Activated T-helper 1 cell treated with Interleukin-2 at 50 U/mL for 16 hours (primary cell): ENCODE measurements around the gene ATP5F1E.
"Not testable (repeated sequence)": the region's sequence is repeated elsewhere in the genome, so short reads cannot be mapped to it uniquely, and the experiment has no call there.

Experiments used
- DNase-seq: peaks from one replicate; pipeline ENCODE4 v3.0.0-alpha.2; 2020; ENCODE audit warnings: low read depth

The ATP5F1E gene

DNA sequence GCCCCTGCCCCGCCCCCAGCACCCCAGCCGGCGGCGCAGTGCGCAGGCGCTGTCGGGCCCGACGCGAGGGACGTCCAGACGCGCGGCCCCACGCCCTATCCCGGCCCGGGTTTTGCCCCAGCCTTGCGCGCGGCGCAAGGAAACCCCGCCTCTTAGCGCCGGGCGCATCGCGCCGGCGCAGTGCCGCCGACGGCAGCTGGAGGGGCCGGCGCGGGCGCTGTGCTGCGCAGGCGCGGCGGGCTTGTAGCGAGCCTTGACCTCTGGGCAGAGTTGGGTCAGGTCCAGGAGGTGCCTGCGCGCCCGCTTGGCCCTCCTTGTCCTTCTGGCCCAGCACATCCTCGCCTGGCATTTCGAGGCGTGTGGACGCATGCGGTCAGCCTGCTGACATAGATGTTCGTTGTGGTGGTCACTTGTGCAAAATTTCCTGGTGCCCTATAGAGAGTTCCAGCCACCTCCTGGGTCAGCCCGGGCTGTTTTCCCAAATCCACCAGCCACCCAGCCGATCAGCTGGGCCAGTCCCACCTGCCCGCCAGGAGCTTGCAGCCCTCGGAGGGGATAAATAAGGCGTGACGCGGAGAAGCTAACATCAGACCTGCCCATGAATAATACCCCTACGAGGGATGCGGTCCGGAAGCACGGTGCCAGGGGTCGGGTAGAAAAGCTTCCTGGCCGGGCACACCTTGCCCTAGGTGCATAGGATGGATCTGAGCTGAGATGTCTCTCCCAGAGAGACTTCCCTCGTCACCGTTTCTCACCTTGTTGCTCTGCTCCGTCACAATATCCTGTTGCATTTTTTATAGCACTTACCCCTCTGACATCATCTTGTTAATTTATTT is 10.9 kb upstream of the ATP5F1E start:
- peak; percentile 94 for DNase-seq

DNA sequence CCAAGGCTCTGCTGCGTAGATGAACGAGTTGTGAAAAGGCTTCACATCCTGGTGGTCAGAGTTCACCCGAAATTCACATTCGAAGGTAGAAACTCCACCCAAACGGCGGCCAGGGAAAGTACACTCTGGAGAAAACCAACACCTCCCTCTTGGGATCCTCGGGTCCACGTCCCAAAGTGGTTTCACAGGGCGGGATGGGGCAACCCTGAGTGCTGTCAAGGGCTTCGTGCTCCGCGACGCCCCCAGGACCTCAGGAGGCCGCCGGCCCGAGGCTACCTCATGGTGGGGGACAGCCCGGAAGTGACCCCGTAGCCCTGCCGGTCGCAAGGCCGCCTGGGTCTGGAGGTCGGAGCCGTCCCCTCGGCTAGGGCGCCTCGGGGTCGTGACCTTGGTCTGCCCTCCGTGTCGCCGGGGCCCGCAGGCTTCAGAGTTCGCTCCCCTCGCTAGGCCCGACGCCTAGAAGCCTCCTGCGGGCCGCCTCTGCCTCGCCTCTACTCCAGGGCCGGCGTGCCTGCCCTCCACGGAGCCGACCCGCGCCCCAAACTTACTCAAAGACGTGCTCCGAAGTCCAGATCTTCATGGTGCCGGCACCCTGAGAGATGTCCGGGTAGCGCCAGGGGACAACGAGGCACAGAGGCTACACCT is 10.1 kb upstream of the ATP5F1E start, which contains the start of gene PRELID3B:
Gene PRELID3B (minus strand): TSS at position 636 of the 645 bp plus-strand sequence. CDS start 56 bp downstream, at position 580.
- no peak for DNase-seq

DNA sequence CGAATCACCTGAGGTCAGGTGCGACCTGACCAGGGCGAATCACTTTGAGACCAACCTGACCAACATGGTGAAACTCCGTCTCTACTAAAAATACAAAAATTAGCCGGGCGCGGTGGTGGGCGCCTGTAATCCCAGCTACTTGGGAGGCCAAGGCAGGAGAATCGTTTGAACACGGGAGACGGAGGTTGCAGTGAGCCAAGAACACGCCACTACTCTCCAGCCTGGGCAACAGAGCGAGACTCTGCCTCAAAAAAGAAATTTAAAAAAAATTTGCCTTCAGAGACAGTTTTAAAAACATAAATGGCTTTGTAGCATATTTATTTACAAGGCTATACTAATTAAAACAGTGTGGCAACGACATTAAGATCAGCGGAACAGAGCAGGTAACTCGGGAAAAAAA is 9.4 kb upstream of the ATP5F1E start:
- not testable (repeated sequence) for DNase-seq

DNA sequence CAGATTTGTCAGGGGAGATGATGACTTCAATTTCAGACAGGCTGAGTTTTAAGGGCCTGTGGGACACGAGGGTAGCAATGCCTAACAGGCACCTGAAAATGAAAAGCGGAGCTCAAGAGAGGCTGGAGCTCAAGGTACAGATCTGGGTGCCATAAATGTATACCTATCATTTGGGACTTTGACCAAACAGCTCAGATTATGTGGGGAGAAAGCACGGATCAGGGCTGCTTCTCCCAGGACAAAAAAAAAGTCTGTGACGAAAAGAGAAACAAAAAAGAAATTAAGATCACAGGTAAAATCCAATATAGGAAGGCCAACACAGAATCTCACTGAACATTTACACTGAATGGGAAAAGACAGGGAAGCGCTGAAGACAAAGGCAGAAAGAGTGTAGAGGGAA is 8.5 kb upstream of the ATP5F1E start:
- DNase-seq, result no peak

DNA sequence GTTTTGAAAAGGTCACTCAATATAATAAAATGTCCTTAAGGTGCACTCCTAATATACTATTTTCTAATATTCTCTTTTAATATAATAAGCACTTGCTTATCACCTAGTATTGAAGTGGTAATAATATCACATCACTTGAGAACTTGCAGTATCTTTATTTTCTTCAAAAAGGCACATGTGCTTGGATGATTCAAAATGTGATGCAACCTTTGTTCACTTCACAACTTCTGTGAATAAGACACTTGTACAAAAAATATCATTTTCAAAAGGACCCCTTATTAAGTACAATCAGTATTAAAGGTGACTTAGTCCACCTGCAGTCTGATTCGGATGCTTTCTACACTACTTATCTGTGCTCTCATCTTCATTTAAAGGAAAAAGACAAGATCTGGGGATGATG is 7.1 kb upstream of the ATP5F1E start:
- DNase-seq, result no peak

DNA sequence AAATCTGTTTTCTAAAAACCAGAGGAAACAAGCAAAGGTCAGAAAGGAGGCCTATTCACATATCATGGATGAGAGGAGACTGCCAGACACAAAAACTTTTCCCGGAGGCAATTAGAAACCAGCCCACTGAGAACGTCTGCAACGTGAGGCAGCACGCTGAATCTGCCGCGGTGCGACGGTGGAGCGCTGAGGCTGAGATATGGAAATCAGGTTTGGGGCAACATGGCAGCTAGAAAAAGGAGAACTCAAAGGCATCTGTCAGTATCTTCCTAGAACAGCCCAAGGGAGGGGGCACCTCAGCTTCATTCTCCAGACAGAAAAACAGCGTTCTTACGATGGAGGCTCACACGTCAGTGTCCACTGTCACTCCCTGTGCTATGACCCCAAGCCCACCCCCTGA is 5.3 kb upstream of the ATP5F1E start:
- no peak for DNase-seq

DNA sequence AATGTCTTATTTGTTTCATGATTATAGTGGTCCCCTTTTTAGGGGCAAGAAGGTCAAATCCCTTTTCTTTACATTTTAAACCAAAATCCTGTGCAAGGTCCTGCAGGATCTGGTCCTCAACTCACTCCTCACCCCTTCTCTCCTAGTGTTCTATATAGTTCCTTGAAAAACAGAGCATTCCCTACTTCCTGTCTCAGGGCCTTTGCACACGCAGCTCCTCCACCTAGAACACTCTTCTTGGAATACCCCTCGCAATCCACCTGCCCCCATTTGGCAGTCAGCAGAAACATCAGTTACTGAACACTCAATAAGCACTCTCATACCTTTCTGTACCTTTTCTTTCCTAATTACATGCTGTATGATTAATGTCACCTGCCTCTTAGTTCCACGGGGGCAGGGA is 3.2 kb upstream of the ATP5F1E start:
- no peak for DNase-seq

DNA sequence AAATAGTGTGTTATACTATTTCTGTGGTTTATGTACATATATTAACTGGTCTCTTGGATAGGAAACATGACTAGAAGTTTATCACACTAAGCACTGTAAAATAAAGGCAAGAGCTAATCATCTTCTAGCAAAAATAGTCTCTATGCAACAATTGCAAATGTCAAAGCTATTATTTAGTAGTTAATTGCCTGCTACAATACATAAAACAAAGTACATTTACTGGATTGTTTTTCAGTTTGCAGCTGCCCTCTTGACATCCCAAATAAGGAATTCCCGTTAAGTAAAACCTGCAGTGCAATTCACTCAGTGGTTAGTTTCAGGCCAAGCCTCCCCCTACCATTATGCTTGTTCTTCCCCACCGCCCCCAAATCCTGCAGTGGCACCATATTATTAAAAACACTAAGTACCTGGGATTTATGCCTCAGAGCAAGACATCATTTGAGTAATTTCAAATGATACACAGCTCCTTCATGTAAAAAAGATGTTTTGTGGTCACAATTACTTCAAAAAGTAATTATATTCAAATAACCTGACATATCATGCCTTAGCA is 1.6 kb upstream of the ATP5F1E start:
- DNase-seq, result no peak

DNA sequence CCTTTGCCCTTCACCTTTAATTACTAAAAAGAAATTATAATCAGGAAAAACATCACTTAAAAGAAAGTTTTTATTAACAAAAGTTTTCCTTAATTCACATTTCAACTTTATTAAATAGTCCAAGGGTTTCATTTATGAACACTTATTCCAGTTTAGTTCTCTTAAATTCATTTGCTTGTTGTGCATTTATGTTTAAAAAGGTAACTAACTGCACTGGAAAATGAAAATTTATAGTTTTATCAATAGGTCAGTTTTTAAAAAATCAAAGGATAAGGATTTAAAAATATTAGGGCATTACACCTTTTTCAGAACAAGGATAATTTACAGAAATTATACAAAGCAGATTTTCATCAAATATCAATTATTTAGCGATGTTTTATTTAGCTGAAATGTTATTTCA is 958 bp upstream of the ATP5F1E start:
- no peak for DNase-seq

DNA sequence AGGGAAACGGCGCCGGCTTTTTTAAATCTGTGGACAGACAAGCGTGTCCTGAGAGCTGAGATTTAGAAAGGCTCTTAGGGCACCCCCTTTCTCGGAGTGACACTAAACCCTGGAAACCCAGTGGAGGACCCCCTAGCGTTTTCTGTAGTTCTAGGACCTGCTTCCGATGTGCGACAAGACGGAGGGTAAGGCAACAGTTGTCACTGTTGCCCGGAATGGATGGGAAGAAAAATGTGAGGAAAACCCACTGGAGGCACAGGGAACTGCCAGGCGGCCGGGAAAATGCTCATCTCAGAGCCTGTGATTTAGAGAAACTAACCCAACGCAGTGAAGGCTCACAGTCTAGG is 551 bp upstream of the ATP5F1E start:
- no peak for DNase-seq

DNA sequence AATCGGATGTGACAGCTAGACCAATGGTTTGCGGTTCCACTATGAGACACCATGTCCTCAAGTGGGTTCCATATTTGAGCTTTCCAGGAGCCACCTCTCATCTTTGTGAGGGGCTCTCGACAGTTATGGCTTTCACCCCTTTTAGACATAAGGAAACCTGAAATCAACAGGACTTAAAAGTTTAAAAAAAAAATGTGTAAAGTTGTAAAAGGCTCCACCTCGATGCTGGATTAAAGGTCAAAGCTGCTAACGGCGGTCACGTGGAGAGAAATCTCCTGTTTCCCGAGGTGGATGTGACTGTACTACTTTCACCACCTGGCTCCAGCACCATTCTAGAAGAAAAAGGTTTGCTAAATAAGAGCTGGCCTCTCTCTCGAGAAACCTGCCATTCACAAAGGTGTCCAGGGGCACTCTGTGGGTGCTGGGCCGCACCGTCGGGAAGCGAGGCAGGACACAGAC is 542 bp downstream of the ATP5F1E start:
- no peak for DNase-seq

DNA sequence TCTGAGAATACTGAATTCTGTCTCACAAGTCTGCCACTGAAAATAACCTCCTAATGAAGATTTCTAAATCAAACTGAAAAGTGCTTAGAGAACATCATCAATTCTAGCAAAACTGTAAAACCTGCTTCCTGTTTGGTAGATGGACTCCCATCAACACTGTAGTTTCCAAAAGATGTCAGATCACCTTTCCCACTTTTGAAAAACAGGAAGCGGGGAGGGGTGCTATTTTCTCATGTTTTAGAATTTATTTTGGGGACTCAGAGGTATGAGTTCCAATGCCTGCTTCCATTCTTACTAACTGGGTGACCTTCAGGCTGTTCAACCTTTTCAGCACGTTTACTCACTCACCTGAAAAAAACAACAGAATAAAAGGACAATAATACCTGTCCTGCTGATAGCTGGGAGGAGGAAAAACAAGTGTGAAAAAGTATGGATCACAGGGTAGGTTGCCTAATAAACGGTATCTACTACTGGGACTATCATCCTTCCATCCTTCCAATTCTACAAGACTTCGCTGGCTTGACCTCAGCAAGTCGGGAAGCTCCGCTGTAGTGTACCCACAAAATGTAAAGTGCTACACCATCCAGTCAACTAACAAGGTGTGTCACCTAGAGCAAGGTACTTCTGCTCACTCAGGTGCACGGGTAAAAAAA is 1.1 kb downstream of the ATP5F1E start:
- no peak for DNase-seq

DNA sequence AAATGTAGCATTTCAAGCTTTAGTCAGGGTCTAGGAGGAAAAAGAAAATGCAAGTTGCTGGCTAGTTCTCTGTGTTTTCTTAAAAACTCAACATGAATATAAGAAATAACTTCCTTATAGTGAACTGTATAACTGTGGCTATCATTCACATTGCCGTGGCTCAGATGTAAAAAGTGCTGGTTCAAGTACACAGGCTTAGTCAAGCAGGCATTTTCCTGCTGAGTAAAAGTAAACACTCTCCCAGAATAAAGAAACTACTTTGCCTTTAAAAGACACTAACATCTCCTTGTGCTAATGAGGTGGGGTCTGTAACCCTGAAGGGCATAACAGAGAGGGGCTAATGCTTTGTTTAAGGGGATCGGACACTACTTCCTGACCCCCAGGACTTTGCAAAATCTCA is 3.3 kb downstream of the ATP5F1E start:
- DNase-seq, result no peak

DNA sequence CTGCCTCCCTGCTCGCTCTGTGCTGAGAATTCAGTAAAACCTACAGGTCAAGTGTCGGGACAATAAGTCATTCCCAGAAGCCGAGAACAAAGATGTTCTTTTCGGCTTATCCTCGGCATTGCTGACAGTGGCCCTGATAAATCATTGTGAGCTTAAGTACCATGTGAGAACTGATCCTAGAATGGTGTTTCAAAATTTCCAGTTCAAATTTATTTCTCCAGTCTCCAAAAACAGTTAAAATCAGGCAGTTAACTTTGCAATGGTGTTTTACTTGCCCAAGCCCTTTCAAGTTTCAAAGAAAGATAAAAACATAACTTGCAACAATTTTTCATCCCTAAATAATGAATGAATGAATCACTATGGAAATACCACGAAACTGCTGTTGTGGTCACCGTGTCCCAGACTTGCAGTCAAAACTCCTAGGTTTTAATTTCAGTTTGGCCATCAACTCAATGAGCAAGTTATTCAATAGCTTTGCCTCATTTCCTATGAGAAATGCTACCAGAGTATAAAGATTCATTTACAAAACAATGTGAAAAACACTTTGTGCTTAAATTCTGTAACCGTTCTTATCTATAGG is 4.3 kb downstream of the ATP5F1E start:
- DNase-seq, result no peak

DNA sequence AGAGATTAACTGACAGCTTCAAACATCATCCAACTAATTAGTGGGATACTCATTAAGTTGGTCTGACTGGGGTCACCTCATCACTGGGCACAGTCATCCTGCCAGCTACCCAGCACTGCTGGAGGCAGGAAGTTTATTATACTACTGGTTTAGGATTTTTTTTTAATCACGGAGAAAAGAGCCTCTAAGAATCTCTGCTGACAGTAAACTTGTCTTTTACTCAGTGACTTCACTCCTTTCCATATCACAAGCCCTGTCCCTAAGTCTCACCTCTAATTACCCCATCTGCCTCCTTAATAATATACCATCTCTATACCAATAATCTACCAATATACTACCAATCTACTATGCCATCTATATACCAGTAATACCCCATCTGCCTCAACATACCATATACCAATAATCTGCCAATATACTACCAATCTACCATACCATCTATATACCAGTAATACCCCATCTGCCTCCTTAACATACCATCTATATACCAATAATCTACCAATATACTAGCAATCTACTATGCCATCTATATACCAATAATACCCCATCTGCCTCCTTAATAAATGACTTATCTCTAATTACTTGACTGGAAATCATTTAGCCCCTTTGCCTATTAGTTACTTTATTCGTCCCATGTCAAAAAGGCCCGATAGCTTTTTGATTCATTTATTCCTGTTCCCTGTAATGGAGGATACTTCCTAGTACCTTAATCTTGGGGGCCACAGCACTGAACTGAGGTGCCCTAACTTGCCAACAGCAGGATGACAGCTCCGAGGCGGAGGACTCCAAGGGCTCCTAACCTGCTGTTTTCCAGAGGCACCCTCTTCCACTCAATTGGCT is 5.0 kb downstream of the ATP5F1E start:
- DNase-seq, result no peak

DNA sequence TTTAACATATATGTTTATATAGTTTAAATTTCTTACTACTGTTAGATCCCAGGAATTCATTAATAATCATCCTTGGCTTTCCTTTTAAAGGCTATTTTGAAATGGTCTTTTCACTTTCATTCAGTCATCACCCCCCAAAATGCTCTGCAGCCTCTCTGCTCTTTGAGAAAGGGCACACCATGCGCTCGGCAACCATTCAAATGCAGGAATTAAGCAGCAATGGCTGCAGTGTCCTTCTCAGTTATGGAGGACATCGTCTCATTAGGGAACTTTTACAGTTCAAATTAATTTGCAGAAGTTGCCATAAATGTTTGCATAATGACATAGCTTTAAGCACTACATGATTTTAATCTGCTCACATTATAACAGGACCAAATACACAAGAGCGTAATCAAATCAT is 6.6 kb downstream of the ATP5F1E start:
- DNase-seq, result no peak

DNA sequence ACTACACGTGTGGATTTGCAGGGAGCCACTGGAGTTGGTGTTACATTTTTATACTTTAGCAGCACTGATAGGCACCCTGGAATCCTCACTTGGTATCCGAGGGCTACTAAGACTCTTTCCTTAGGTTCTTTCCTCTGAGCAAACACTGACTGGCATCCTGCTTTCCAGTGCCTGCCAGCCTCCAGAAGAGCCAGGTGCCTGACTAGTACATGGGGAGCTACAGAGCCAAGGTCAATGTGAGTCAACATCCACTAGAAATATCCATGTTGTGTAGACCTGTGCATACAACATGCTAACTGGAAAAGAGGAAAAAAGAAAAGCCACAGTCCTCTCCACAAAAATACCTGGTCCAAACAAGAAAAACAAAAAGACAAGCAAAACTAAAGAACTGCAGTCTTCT is 7.0 kb downstream of the ATP5F1E start:
- no peak for DNase-seq

DNA sequence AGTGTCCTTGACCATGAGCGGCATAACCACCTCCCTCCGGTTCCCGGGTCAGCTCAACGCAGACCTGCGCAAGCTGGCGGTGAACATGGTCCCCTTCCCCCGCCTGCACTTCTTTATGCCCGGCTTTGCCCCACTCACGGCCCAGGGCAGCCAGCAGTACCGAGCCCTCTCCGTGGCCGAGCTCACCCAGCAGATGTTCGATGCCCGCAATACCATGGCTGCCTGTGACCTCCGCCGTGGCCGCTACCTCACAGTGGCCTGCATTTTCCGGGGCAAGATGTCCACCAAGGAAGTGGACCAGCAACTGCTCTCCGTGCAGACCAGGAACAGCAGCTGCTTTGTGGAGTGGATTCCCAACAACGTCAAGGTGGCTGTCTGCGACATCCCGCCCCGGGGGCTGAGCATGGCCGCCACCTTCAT is 8.0 kb downstream of the ATP5F1E start:
- no peak for DNase-seq

DNA sequence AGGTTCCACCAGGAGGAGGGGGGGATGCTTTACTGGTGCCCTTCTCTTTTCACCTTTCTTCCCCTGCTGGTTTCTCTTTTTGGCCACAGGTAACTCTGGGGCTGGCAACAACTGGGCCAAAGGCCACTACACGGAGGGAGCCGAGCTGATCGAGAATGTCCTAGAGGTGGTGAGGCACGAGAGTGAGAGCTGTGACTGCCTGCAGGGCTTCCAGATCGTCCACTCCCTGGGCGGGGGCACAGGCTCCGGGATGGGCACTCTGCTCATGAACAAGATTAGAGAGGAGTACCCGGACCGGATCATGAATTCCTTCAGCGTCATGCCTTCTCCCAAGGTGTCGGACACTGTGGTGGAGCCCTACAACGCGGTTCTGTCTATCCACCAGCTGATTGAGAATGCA is 8.5 kb downstream of the ATP5F1E start:
- no peak for DNase-seq

DNA sequence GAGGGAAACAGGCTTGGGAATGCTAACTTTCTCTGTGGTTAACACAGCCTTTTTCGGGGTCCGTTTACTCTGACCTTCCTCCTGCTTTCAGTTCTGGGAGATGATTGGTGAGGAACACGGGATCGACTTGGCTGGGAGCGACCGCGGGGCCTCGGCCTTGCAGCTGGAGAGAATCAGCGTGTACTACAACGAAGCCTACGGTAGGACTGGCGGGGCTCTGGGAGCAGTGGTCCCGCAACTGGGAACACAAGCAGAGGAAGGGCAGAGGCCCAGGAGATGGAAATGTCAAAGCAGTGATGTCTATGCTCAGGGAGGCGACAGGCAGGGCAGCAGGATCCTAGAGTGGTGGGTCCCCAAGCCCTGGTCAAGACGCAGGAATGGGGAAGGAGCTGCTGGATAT is 9.4 kb downstream of the ATP5F1E start:
- no peak for DNase-seq

DNA sequence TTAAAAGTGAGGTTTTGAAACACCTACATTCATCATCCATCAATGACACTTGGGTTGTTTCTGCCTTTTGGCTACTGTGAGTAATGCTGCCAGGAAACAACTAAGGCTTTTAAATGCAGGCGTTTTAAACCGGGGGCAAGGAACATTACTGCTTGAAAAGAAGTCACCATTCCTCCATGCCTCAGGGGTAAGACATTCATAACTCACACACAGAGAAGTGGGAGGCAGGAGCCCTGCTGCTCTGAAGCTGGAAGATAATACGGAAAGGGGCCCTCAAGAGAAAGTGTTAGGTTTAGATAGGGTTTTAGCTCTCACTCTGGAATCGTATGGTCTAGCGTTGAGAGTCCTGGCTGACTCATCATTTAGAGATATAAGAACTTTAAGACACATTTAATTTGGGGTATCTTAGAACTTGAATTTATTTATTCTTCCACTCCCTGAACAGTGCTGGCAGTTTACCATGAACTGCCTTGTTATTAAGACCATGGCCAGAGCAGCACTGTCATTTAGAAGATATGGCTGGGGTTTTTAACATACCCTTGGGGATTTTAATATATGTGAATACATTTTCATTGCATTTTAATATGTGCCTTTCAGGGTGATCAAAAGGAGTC is 11.1 kb downstream of the ATP5F1E start:
- no peak for DNase-seq
